ENCODE measurements around the gene TSPAN9. TPM values are rescaled to one million over a fixed set of nuclear protein-coding genes. Genes with fewer than 3 reads are reported as not detected.
A peak's percentile ranks its signal among the peaks of the same experiment; 100 is the strongest.

Gene TSPAN9
- total RNA-seq, 1 experiment from 2014 or later = 7.0 TPM

DNA sequence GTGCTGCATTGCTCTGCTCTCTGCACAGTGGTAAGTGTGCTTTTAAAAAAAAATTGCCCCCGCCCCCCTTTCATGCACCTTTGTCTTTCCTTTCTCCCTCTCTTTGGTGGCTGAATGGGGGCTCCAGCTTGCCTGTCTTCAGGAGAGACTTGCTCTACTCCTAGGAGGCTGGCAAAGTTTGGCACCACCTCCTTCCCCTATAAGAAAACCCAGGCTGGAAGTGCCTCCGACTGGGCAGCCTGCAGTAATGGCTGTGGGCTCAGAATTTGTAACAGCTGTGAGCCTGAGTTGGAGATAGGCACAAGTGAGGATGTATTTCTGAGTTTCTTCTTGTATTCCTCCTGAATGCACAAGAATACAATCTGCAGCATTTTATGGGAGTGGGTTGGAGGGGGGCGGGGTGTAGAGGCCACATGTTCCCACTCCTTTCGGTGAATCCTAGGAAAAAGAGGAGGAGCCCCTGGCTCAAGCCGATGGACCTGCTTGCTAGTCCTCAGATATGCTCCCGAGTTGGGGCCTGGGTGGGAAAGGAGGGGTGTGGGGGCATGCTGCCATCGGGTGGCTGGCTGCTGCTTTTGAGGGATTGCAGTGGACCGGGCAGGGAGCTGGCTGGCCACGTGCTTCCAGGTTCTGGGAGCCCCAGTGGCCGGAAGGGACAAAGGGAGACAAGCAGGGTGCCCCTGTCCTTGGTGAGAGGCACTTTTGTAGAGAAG is 124.3 kb downstream of the TSPAN9 start:
- no peak for DNase-seq (ENCODE audit: extremely low read depth, low read depth)

- DNase-seq (ENCODE audit: extremely low read depth, low read depth) = no peak
These were observed 124.9 kb downstream of the TSPAN9 start for GRCh38 chr12:3202096-3202495.

DNA sequence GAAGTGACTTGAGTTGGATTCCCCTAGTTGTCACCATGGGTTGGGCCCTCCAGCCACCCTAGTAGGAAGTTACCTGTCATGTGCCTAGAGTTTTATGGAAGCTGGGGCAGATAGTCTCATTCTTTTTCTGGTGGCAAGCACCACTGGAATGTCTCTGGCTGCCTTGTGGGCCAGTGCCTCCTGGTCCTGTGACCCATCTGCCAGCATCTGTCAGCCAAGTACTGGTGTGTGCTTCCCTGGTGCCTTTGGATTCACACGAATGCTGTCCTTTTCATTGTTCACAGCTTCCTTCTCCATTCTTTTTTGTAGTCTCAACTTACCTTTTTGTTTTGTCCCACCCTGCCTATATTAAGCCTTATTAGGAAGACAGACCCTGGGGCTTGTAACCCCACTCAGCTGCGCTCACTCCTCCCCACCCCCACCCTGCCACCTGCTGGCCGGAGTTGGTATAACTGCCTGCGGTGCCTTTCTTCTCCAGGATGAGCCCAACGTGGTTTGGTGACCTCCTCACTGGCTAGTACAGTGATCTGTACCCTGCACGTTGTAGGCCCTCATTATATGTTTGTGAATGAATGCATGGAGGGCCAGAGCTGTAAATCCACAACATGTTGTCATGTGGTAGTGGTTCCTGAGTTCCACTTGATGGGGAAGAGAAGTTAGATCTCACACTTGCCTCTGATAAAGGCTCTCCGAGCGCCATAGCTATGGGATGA is 125.7 kb downstream of the TSPAN9 start:
- DNase-seq (ENCODE audit: extremely low read depth, low read depth) = peak; percentile 33

- DNase-seq (ENCODE audit: extremely low read depth, low read depth) = no peak
These were observed 126.5 kb downstream of the TSPAN9 start for GRCh38 chr12:3203713-3204112.

DNA sequence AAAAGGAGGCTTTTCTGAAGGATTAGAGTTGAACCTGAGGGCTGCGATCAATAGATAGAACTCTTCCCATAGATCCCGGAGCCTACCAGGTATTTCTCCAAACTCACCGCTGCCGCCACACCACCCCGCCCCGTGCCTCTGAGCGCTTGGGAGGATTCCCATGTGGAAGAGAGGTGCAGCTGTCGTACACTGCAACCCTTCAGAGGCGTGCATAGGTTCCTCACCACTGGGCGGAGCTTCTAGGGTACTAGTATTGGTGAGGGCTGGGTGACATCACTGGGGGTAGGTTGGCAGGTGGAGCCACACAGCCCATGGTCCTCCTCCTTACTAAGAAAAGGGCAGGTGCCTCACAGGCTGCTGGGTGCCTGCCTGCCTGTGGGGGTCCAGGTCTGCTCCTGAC is 127.0 kb downstream of the TSPAN9 start:
- no peak for DNase-seq (ENCODE audit: extremely low read depth, low read depth)

DNA sequence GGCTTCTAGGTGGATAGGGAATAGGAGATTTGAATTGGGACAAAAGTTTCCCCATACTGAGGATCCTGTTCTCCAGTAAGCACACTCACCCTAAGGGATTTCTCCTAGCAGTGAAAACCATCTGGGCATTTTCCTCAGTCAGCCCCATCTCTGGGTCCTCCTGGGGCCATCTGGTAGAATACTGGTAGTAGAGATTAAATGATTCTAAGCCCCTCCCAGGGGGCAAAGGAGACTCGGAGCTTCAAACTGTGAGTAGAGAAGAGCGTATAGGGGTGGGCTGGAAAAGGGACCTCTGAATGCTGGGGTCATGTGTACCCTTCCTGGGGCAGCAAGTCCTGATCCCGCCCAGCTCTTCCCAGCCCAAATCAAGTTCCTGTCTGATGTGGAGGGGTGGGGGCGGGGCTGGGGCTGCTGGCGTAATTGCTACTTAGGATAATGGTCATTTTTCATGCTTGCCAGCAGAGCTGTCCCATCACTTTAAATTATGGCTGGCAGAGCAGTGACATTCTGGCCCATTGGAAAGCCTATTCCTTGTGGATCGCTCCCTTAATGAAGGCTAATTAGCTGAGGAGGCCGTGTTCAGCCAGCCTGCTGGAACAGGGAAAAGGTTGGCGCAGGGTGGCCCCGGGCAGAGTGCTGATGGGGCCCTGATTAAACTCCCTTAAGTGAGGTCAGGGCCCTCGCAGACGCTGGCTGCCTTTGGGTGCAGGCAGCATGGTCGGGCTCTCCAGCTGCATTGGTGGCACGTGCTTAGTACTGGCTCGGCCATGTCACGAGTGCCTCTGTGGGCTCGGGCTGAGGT is 127.8 kb downstream of the TSPAN9 start:
- DNase-seq (ENCODE audit: extremely low read depth, low read depth) = no peak

DNA sequence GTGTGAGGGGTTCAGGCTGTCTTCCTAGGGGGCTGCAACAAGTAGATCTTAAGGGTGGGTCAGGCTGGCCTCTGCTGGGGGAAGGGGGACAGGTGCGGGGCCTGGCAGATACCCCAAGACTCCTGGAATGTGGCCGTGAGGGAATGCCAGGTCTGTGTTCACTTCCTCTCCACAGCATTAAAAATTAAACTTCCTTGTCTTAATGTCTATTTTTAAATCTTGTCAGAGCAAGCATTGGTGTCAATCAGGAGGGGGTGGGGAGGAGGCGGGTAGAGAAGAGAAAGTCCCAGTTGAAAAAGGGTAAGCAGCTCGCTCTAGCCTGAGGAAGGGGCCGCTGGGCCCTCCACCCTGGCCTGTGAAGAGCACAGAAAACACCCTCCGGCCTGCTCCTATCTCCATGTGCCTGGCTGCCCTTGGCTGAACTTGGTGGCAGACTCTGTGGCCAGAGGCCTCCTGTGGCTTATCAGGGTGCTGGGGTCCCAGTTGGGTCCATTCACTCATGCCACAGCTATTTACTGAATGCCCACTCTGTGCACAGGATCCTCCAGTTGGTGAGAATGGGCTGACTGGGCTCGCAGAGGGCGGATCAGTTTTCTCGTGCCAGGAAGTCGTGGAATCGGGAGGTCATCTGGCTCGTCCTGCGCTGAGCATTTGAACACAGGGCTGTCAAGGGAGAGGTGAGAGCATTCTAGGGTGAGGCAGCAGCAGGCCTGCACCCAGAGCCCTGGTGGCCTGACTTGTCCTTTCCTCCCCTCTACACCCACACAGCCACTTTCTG is 128.8 kb downstream of the TSPAN9 start:
- no peak for DNase-seq (ENCODE audit: extremely low read depth, low read depth)

DNA sequence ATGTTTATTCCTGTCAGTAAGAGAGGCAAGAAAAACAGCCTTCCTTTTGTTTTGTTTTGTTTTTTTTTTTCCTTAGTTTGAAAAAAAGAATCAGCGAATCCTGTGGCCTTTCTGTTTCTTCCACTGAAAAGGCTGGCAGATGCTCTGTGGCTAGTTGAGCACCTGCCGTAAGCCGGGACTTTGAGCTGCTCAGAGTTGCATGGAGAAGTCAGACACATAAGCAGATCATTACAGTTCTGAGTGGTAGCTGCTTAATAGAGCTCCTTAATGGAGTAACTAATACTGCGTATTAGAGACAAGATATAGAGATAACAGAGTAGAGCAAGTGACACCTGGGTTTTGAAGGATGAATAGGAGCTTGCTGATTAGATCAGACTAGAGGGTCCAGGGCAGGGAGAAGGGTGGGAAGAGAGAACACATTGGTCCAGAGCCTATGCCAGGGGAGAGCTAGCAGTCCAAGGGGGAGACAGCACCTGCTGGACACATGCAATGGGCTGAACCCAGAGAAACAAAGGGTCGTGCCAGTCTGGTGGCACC is 129.4 kb downstream of the TSPAN9 start:
- no peak for DNase-seq (ENCODE audit: extremely low read depth, low read depth)

- no peak for DNase-seq (ENCODE audit: extremely low read depth, low read depth)
These were observed 130.0 kb downstream of the TSPAN9 start for GRCh38 chr12:3207175-3207574.

DNA sequence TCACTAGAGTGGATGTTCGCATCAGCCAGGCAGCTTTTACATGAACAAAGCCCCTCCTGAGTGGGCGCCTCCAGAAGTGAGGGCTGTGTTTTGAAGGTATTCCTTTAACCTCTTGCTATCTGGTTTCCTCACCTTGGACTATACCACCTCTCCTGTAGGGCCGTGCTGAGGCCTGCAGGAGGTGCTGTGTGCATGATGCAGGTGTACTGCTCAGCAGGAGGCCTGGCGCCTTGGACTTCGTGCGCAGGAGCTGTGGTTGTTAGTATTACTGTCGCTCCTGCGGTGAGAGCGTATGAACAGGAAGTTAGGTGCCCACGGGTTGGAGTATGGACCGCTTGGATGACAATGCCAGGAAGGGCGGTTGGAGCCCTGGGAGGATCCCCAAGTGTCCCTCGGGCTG is 130.7 kb downstream of the TSPAN9 start:
- no peak for DNase-seq (ENCODE audit: extremely low read depth, low read depth)

DNA sequence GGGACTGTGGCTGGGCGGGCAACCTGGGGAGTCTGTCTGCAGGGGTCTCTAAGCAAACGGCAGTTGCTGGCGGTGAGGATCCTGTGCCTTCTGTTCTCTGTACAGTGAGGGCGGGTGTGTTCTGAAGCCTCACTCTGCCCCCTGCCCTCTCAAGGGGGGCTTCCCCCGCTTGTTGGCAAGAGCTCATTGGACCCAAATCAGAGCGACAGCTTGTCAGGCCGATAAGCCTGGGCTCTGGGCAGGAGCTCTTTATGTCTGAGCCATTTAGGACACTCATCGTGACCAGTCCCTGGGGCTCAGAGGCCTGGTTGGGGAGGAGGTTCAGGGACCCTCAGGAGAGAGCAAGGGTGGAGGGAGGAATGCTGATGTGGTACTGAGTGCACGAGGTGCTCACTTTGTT is 136.0 kb downstream of the TSPAN9 start:
- DNase-seq (ENCODE audit: extremely low read depth, low read depth) = no peak

DNA sequence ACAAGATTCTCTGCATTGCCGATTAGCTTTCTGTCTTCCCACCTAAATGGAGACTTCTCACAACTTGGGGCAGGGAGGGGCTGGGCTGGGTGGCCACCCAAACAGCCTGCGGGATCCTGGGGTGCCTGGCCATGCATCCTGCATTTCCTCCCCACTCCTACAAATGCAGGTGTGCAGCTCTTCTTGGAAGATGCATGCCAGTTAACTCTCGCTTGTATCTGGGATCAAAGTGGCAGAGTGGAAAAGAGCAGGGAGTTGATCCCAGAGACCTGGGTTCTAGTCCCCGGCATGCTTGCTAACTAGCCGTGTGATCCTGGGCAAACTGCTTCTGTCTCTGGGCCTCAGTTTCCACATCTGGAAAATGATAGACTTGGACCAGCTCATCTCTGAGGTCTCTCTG is 136.6 kb downstream of the TSPAN9 start:
- DNase-seq (ENCODE audit: extremely low read depth, low read depth) = no peak

GRCh38 chr12:3214526-3215365 is 137.6 kb downstream of the TSPAN9 start:
- no peak for DNase-seq (ENCODE audit: extremely low read depth, low read depth)

- no peak for DNase-seq (ENCODE audit: extremely low read depth, low read depth)
These were observed 138.3 kb downstream of the TSPAN9 start for GRCh38 chr12:3215410-3215975.

- no peak for DNase-seq (ENCODE audit: extremely low read depth, low read depth)
These were observed 138.9 kb downstream of the TSPAN9 start for GRCh38 chr12:3216097-3216496.

DNA sequence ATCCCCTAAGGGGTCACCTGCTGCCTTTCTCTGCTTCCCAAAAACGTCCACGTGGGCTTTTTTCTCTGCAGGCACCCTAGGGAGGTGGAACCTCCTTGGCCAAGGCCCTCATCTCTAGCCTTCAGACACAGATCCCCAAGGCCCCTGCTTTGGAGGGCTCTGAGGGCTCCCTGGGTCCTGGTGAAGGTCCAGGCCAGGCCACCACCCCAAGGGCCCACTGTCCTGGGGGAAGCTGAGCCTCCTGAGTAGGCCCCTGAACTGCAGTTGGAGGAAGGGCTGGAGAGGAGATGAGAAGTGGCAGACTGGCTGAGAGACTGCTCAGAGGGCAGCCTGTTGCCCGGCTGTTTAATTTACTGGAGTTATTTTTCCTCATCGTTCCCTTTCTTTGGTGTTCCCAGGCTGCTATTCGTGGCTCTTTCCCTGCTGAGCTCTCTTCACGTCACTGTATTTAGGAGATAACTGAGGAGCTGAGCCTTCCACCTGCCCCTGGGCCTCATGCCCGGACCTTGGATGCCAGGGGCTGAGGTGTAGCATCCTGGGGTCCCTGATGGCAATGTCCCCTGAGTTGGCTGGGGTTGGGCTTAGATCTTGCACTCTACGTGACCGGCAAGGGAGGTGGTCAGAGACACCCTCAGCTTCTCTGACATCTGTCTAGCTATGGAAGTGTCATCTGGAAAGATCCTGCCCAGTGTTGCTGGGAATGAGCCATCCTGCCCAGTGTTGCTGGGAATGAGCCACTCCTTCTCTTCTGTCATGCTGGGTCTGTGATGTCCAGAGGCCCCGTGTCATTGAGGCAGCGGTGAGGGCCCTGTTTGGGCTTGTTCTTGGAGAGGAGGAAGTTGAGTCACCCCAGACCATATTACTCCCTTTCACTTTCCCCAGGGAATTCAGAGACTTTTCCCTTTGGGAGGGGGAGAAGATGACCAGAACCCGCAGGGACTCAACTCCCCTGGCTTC is 139.8 kb downstream of the TSPAN9 start:
- DNase-seq (ENCODE audit: extremely low read depth, low read depth) = no peak

GRCh38 chr12:3217683-3218079 is 140.5 kb downstream of the TSPAN9 start:
- no peak for DNase-seq (ENCODE audit: extremely low read depth, low read depth)
